ENCODE results near the gene PNMT.

Gene PNMT

DNA sequence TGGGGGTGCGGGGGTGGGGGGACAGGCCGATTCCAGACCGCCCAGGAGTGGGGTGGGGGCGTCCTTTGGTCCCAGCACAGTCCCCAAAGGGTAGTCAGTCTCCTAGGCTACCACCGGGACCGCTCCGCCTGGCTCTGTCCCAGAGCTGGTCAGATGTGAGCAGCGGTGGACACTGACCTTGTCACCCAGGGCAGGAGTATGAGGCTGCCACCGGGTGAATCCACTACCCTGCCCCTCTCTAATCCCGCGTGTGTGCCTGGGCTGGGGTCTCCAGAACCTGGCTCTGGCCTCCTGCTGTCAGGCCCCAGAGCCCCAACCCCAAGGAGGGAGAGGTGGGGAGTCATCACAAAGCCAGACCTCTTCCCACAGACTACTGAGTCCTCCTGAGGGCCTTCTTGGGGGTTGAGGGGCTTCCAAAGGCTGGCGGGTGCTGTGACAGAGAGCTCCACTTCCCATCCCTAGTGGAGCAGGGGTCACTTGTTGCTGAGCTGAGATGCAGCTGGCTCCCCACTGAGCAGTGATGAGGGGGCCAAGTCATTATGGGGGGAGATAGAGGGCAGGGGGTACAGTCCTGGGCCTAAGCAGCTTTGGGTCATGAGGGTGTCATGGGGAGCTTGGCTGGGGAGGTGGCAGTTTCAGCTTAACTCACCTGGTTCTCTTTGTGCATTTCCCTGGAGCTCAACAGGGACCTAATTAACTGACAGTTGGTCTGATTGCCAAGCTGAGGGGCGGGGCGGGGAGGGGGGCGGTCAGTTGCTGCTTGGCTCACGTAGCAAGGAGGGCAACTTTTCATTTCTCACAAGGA, 40.3 kb upstream of the PNMT start:
- Histone ChIP-seq H3K9me3 (ENCODE audit: control insufficient read depth, insufficient read depth, low read depth, low read length) (no peaks in the 10 kb centered on the region), H3K4me1 (ENCODE audit: control insufficient read depth, insufficient read depth, low read length) (peaks cover 7% of the 10 kb centered on the region), H3K4me3 (ENCODE audit: low read depth, low read length) (no peak overlapping the region), H3K27ac (ENCODE audit: extremely low read depth, low read depth, low read length) (no peak overlapping the region), H3K36me3 (ENCODE audit: control insufficient read depth in 2 of 2, insufficient read depth in 1 of 2, low read length in 2 of 2) (no peaks in the 10 kb centered on the region)
- ChIA-PET POLR2A (interaction anchor here (0.6 to 3.7 kb wide), 5 partner anchors 9 to 467 kb away, joined by 3 to 12 read pairs (median 4); partner anchors contain the start of genes ERBB2 and STARD3), CTCF (interaction anchor here (0.6 to 14.6 kb wide), 10 partner anchors 6 to 421 kb away, joined by 3 to 475 read pairs (median 4); partner anchors contain the start of gene PNMT)
- peak; percentile 36; the same call in 1 of the 2 replicates for TF ChIP-seq KLF1 (tag by site-specific recombination; IDR thresholded peaks at IDR 0.05)
- TF ChIP-seq ZFP37 (tag by site-specific recombination; IDR thresholded peaks at IDR 0.05): no peak
- TF ChIP-seq SCRT2 (tag by site-specific recombination; IDR thresholded peaks at IDR 0.05): peak; percentile 95
- no peak for TF ChIP-seq ZNF16 (tag by site-specific recombination; IDR thresholded peaks at IDR 0.05; ENCODE audit: low read depth)
- no peak for TF ChIP-seq ZNF416 (tag by site-specific recombination; IDR thresholded peaks at IDR 0.05)
- peak; percentile 84 for TF ChIP-seq SCRT1 (tag by site-specific recombination; IDR thresholded peaks at IDR 0.05; ENCODE audit: borderline replicate concordance)
- peak; percentile 81 for TF ChIP-seq GLIS1 (tag by site-specific recombination; IDR thresholded peaks at IDR 0.05)
- TF ChIP-seq ZIC2 (tag by site-specific recombination; IDR thresholded peaks at IDR 0.05): peak; percentile 67

GRCh38 chr17:39628655-39629493, 39.4 kb upstream of the PNMT start:
- no peak overlapping the region for H3K4me3 ChIP-seq (ENCODE audit: low read depth, low read length)
- CTCF ChIA-PET: interaction anchor here (0.9 to 14.6 kb wide), 8 partner anchors 7 to 422 kb away, joined by 3 to 475 read pairs (median 6); partner anchors contain the start of gene PNMT
- H3K4me1 ChIP-seq (ENCODE audit: control insufficient read depth, insufficient read depth, low read length): peaks cover 7% of the 10 kb centered on the region
- H3K36me3 ChIP-seq (ENCODE audit: control insufficient read depth in 2 of 2, insufficient read depth in 1 of 2, low read length in 2 of 2): no peaks in the 10 kb centered on the region
- POLR2A ChIA-PET: interaction anchor here (1.0 kb wide), 1 partner anchor 83 kb away, joined by 4 read pairs; no protein-coding TSS in a partner anchor
- no peak overlapping the region for H3K27ac ChIP-seq (ENCODE audit: extremely low read depth, low read depth, low read length)
- H3K9me3 ChIP-seq (ENCODE audit: control insufficient read depth, insufficient read depth, low read depth, low read length): no peaks in the 10 kb centered on the region
- 0 out of 2 replicates have a peak, but pooled peaks have one; percentile 9 for TF ChIP-seq ZNF341 (tag by site-specific recombination; IDR thresholded peaks at IDR 0.05; ENCODE audit: low read depth)
- TF ChIP-seq ZNF335 (tag by site-specific recombination; conservative IDR thresholded peaks at IDR 0.05): 0 out of 2 replicates have a peak, but pooled peaks have one; percentile 29
- TF ChIP-seq, protein P1, sequence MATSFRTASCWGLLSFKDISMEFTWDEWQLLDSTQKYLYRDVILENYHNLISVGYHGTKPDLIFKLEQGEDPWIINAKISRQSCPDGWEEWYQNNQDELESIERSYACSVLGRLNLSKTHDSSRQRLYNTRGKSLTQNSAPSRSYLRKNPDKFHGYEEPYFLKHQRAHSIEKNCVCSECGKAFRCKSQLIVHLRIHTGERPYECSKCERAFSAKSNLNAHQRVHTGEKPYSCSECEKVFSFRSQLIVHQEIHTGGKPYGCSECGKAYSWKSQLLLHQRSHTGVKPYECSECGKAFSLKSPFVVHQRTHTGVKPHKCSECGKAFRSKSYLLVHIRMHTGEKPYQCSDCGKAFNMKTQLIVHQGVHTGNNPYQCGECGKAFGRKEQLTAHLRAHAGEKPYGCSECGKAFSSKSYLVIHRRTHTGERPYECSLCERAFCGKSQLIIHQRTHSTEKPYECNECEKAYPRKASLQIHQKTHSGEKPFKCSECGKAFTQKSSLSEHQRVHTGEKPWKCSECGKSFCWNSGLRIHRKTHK (tag by site-specific recombination; IDR thresholded peaks at IDR 0.05): no peak

DNA sequence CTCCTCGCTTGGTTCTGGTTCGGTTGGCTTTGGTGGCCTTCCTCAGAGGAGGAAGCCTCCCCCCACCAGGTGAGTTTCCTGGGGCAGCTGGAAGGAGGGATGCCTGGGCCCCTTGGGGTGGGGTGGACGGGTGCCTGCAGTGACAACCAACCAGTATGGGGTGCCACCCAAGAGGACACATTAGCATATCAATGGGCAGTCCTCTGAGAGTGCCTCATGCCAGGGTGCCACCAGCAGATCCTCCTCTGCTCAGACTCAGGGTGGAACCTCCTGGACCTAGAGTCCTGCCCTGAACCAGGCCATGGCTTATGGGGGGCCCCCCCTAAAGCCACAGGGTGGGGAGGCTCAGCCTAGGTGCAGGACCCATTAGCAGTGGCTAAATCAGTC, 38.8 kb upstream of the PNMT start:
- H3K36me3 ChIP-seq (ENCODE audit: control insufficient read depth in 2 of 2, insufficient read depth in 1 of 2, low read length in 2 of 2): no peaks in the 10 kb centered on the region
- no peak overlapping the region for H3K4me3 ChIP-seq (ENCODE audit: low read depth, low read length)
- ChIA-PET POLR2A (interaction anchor here (1.0 kb wide), 1 partner anchor 84 kb away, joined by 4 read pairs; no protein-coding TSS in a partner anchor), CTCF (interaction anchor here (0.6 to 14.6 kb wide), 7 partner anchors 8 to 126 kb away, joined by 3 to 311 read pairs (median 4); partner anchors contain the start of genes MIEN1 and PNMT)
- H3K9me3 ChIP-seq (ENCODE audit: control insufficient read depth, insufficient read depth, low read depth, low read length): no peaks in the 10 kb centered on the region
- H3K4me1 ChIP-seq (ENCODE audit: control insufficient read depth, insufficient read depth, low read length): peaks cover 7% of the 10 kb centered on the region
- no peak overlapping the region for H3K27ac ChIP-seq (ENCODE audit: extremely low read depth, low read depth, low read length)
- TF ChIP-seq ZNF600 (tag by site-specific recombination; IDR thresholded peaks at IDR 0.05) (no peak), GFI1B (tag by site-specific recombination; IDR thresholded peaks at IDR 0.05) (no peak), ZIC2 (tag by site-specific recombination; IDR thresholded peaks at IDR 0.05) (peak; percentile 62), ZNF19 (tag by site-specific recombination; IDR thresholded peaks at IDR 0.05; ENCODE audit: low read depth) (no peak), ZNF704 (tag by site-specific recombination; IDR thresholded peaks at IDR 0.05) (no peak), GLIS1 (tag by site-specific recombination; IDR thresholded peaks at IDR 0.05) (peak; percentile 73), ZNF623 (tag by site-specific recombination; IDR thresholded peaks at IDR 0.05) (no peak), ZNF629 (tag by site-specific recombination; IDR thresholded peaks at IDR 0.05) (no peak), ZNF510 (tag by site-specific recombination; IDR thresholded peaks at IDR 0.05; ENCODE audit: insufficient replicate concordance) (no peak), ZNF660 (tag by site-specific recombination; IDR thresholded peaks at IDR 0.05) (no peak), ZNF121 (tag by site-specific recombination; IDR thresholded peaks at IDR 0.05) (no peak), ZNF830 (tag by site-specific recombination; IDR thresholded peaks at IDR 0.05; ENCODE audit: low read depth) (no peak)
